H1 (cell line): ENCODE results near the gene MTCH1. TPM values are rescaled to one million over a fixed set of nuclear protein-coding genes. Genes with fewer than 3 reads are reported as not detected.

Experiments used
- CTCF ChIA-PET: fragments of 300-600 bp; sonication (Branson Sonifier 250); formaldehyde crosslinking; loops from one replicate; lab custom pipeline; 2021; ENCODE audit not compliant: partially characterized antibody; lab: Charles Lee
- POLR2A ChIA-PET: fragments of 300-600 bp; sonication (Branson Sonifier 250); formaldehyde crosslinking; loops from one replicate; lab custom pipeline; 2021; ENCODE audit warnings: inconsistent platforms; ENCODE audit not compliant: partially characterized antibody; lab: Charles Lee
- DNase-seq, 2 experiments: peaks; one replicate each; pipeline versions ENCODE4 v3.0.0 to v3.0.0-alpha.2; 2010 to 2022; ENCODE audit warnings: low spot score in 2 of 2, low read depth in 1 of 2, mixed read lengths in 1 of 2
- FAIRE-seq: peaks from 2 replicates; lab custom pipeline; 2011; peaks lifted over from hg19 to GRCh38; lab: Jason Lieb, UNC
- H2AFZ ChIP-seq: 2 replicates; pipeline ENCODE4 v1.8.1; 2012; ENCODE audit warnings: low read length, inconsistent platforms
- H2AK5ac ChIP-seq: 2 replicates; pipeline ENCODE4 v1.6.1; 2013; ENCODE audit warnings: low read depth, low read length
- H2BK120ac ChIP-seq: replicated peaks from 2 replicates; pipeline ENCODE3; 2013; ENCODE audit warnings: low read depth, low read length, inconsistent platforms
- H2BK12ac ChIP-seq: 2 replicates; pipeline ENCODE4 v1.6.1; 2013; ENCODE audit warnings: low read depth, low read length
- H2BK15ac ChIP-seq: 2 replicates; pipeline ENCODE4 v1.6.1; 2013; ENCODE audit warnings: low read length
- H2BK20ac ChIP-seq: 2 replicates; pipeline ENCODE4 v1.6.1; 2013; ENCODE audit warnings: low read length
- H2BK5ac ChIP-seq: 2 replicates; pipeline ENCODE4 v1.6.1; 2013; ENCODE audit warnings: low read depth, low read length
- H3K14ac ChIP-seq: 2 replicates; pipeline ENCODE4 v1.6.1; 2013; ENCODE audit warnings: inconsistent platforms; ENCODE audit not compliant: insufficient read length
- H3K18ac ChIP-seq: 2 replicates; pipeline ENCODE4 v1.6.1; 2013; ENCODE audit warnings: low read length; ENCODE audit errors: extremely low read depth
- H3K23ac ChIP-seq: 2 replicates; pipeline ENCODE4 v1.6.1; 2013; ENCODE audit warnings: inconsistent platforms; ENCODE audit not compliant: insufficient read length
- H3K23me2 ChIP-seq: 2 replicates; pipeline ENCODE4 v1.6.1; 2013; ENCODE audit warnings: low read depth, low read length
- H3K27ac ChIP-seq: 2 replicates; pipeline ENCODE4 v1.6.1; 2011; ENCODE audit warnings: low read depth, low read length, inconsistent platforms
- H3K27me3 ChIP-seq, 4 experiments: replicated peaks in 1 of 4; 1 replicate in 1 of 4; 2 replicates in 3 of 4; pipeline versions ENCODE4 v1.6.1 to v1.8.1; 2011 to 2013; ENCODE audit warnings: low read length in 3 of 4, mild to moderate bottlenecking in 3 of 4, inconsistent platforms in 2 of 4, mixed read lengths in 2 of 4, moderate library complexity in 1 of 4; ENCODE audit not compliant: control insufficient read depth in 3 of 4, insufficient read depth in 3 of 4; ENCODE audit errors: extremely low read depth in 1 of 4
- H3K36me3 ChIP-seq, 4 experiments: 2 replicates each; pipeline versions ENCODE4 v1.6.1 to v1.8.1; 2011 to 2013; ENCODE audit warnings: mild to moderate bottlenecking in 4 of 4, low read length in 3 of 4, moderate library complexity in 2 of 4, control low read depth in 1 of 4, inconsistent platforms in 1 of 4; ENCODE audit not compliant: insufficient read depth in 4 of 4, control insufficient read depth in 2 of 4
- H3K4ac ChIP-seq: replicated peaks from 2 replicates; pipeline ENCODE3; 2013; ENCODE audit warnings: low read length, low read depth, mixed read lengths, inconsistent platforms; ENCODE audit not compliant: insufficient read length
- H3K4me1 ChIP-seq, 4 experiments: replicated peaks in 1 of 4; 1 replicate in 1 of 4; 2 replicates in 3 of 4; pipeline versions ENCODE4 v1.6.1 to v1.8.1; 2011 to 2013; ENCODE audit warnings: low read length in 3 of 4, inconsistent platforms in 2 of 4, mixed read lengths in 1 of 4; ENCODE audit not compliant: insufficient read depth in 4 of 4, control insufficient read depth in 3 of 4
- H3K4me2 ChIP-seq, 2 experiments: 2 replicates each; pipeline versions ENCODE4 v1.6.1 to v1.8.1; 2011 to 2013; ENCODE audit warnings: low read depth in 2 of 2, low read length in 2 of 2, control low read depth in 1 of 2, inconsistent platforms in 1 of 2, mild to moderate bottlenecking in 1 of 2; ENCODE audit not compliant: insufficient read depth in 1 of 2
- H3K4me3 ChIP-seq, 4 experiments: fragments of 200-600, 300-600 bp in 1 of 4; sonication (generic), shearing (Covaris generic), sonication (Bioruptor Twin) in 1 of 4; 2 replicates each; pipeline versions ENCODE4 v1.5.1 to v1.8.1; 2011 to 2016; ENCODE audit warnings: low read length in 4 of 4, low read depth in 3 of 4, control low read depth in 2 of 4, inconsistent platforms in 2 of 4, mild to moderate bottlenecking in 2 of 4, mixed read lengths in 1 of 4, moderate library complexity in 1 of 4; ENCODE audit not compliant: insufficient read depth in 2 of 4; ENCODE audit errors: extremely low read depth in 1 of 4
- H3K56ac ChIP-seq: replicated peaks from 2 replicates; pipeline ENCODE3; 2013; ENCODE audit warnings: low read depth, mild to moderate bottlenecking, mixed read lengths, low read length, inconsistent platforms; ENCODE audit not compliant: insufficient read length
- H3K79me1 ChIP-seq: 2 replicates; pipeline ENCODE4 v1.6.1; 2013; ENCODE audit warnings: low read depth, low read length, control low read depth
- H3K79me2 ChIP-seq, 2 experiments: 2 replicates each; pipeline versions ENCODE4 v1.6.1 to v1.8.1; 2012 to 2013; ENCODE audit warnings: low read length in 2 of 2, mild to moderate bottlenecking in 2 of 2, inconsistent platforms in 1 of 2; ENCODE audit not compliant: insufficient read depth in 2 of 2, control insufficient read depth in 1 of 2
- H3K9ac ChIP-seq, 4 experiments: replicated peaks in 1 of 4; 1 replicate in 1 of 4; 2 replicates in 3 of 4; pipeline versions ENCODE4 v1.6.1 to v1.8.1; 2011 to 2013; ENCODE audit warnings: low read depth in 3 of 4, low read length in 3 of 4, control low read depth in 2 of 4, mild to moderate bottlenecking in 2 of 4, moderate library complexity in 2 of 4, inconsistent platforms in 1 of 4; ENCODE audit errors: extremely low read depth in 1 of 4
- H3K9me3 ChIP-seq, 2 experiments: 2 replicates each; pipeline versions ENCODE4 v1.6.1 to v1.8.1; 2012 to 2013; ENCODE audit warnings: mild to moderate bottlenecking in 2 of 2, moderate library complexity in 2 of 2, control low read depth in 1 of 2, inconsistent platforms in 1 of 2, low read depth in 1 of 2, low read length in 1 of 2, mixed read lengths in 1 of 2; ENCODE audit not compliant: insufficient read depth in 2 of 2
- H4K20me1 ChIP-seq, 2 experiments: replicated peaks in 1 of 2; 2 replicates each; pipeline versions ENCODE3 to v1.8.1; 2011 to 2013; ENCODE audit warnings: inconsistent platforms in 2 of 2, low read length in 2 of 2, mild to moderate bottlenecking in 1 of 2; ENCODE audit not compliant: insufficient read depth in 2 of 2, control insufficient read depth in 1 of 2
- H4K5ac ChIP-seq: 2 replicates; pipeline ENCODE4 v1.6.1; 2013; ENCODE audit warnings: low read length, low read depth, mixed read lengths, inconsistent platforms; ENCODE audit not compliant: insufficient read length
- H4K8ac ChIP-seq: 2 replicates; pipeline ENCODE4 v1.8.0; 2013; ENCODE audit warnings: mild to moderate bottlenecking, moderate library complexity, low read length, inconsistent platforms; ENCODE audit not compliant: insufficient read depth; ENCODE audit errors: extremely low read depth
- H4K91ac ChIP-seq: replicated peaks from 2 replicates; pipeline ENCODE3; 2013; ENCODE audit warnings: low read length, mixed read lengths, inconsistent platforms; ENCODE audit not compliant: insufficient read length
- ASH2L ChIP-seq: fragments of 200-600, 300-600 bp; sonication (generic); IDR thresholded peaks from one replicate; pipeline ENCODE4 v1.7.1; 2017; ENCODE audit warnings: low read length
- CEBPB ChIP-seq: IDR thresholded peaks from 2 replicates; pipeline ENCODE4 v1.6.1; 2012; ENCODE audit warnings: low read depth, low read length
- CREB1 ChIP-seq: IDR thresholded peaks from 2 replicates; pipeline ENCODE4 v1.6.1; 2012; ENCODE audit warnings: inconsistent platforms
- FOSL1 ChIP-seq: IDR thresholded peaks from 2 replicates; pipeline ENCODE4 v1.6.1; 2011; ENCODE audit warnings: mild to moderate bottlenecking, low read depth, low read length, moderate library complexity; ENCODE audit not compliant: insufficient read depth
- HDAC6 ChIP-seq: IDR thresholded peaks from one replicate; pipeline ENCODE4 v1.7.1; 2012; ENCODE audit warnings: low read depth, mild to moderate bottlenecking, inconsistent platforms, low read length, moderate library complexity
- MAFK ChIP-seq: IDR thresholded peaks from 2 replicates; pipeline ENCODE4 v1.6.1; 2012; ENCODE audit warnings: low read depth, mild to moderate bottlenecking, improper control_type of control experiment, low read length
- MAX ChIP-seq: IDR thresholded peaks from 2 replicates; pipeline ENCODE4 v1.6.1; 2012; ENCODE audit warnings: inconsistent platforms
- NRF1 ChIP-seq: IDR thresholded peaks from 2 replicates; pipeline ENCODE4 v1.6.1; 2011; ENCODE audit warnings: mild to moderate bottlenecking, low read depth, low read length, improper control_type of control experiment
- POLR2A ChIP-seq, 2 experiments: IDR thresholded peaks; 1 replicate in 1 of 2; 2 replicates in 1 of 2; pipeline ENCODE4 v1.6.1; 2011; ENCODE audit warnings: low read depth in 2 of 2, low read length in 2 of 2, mild to moderate bottlenecking in 2 of 2; ENCODE audit errors: control extremely low read depth in 1 of 2
- RFX5 ChIP-seq: IDR thresholded peaks from 2 replicates; pipeline ENCODE4 v1.6.1; 2011; ENCODE audit warnings: low read depth, low read length, improper control_type of control experiment, borderline replicate concordance
- TAF7 ChIP-seq: optimal IDR thresholded peaks from 2 replicates; pipeline ENCODE3; 2011; ENCODE audit warnings: low read depth, mild to moderate bottlenecking, inconsistent platforms, low read length, moderate library complexity, borderline replicate concordance
- TBP ChIP-seq: IDR thresholded peaks from 2 replicates; pipeline ENCODE4 v1.6.1; 2011; ENCODE audit warnings: low read depth, low read length, improper control_type of control experiment
- TCF12 ChIP-seq: IDR thresholded peaks from 2 replicates; pipeline ENCODE4 v1.6.1; 2011; ENCODE audit warnings: low read depth, mild to moderate bottlenecking, low read length
- ZNF274 ChIP-seq: IDR thresholded peaks from 2 replicates; pipeline ENCODE4 v1.7.0; 2012; ENCODE audit warnings: low read length, borderline replicate concordance; ENCODE audit errors: extremely low read depth
- WGBS, 2 experiments: shearing (Covaris generic) in 1 of 2; methylation state at CpG; one replicate each; pipeline versions ENCODE4 v1.1.6 to v1.1.7; 2013 to 2015; ENCODE audit warnings: low lambda C conversion rate in 2 of 2, mixed read lengths in 2 of 2, inconsistent platforms in 1 of 2, low coverage in 1 of 2, missing lambda C conversion rate in 1 of 2; ENCODE audit not compliant: insufficient replicate concordance in 2 of 2, insufficient coverage in 1 of 2, insufficient read length in 1 of 2; ENCODE audit errors: extremely low coverage in 1 of 2, missing lambda C conversion rate in 1 of 2; 5-methylcytosine and 5-hydroxymethylcytosine counted together
- polyA plus RNA-seq, 7 experiments: library from polyadenylated mRNA; depleted of rRNA in 3 of 7; stranded (reverse) in 5 of 7; unstranded in 2 of 7; fragments of >200 nt in 5 of 7; fragments of 200-250 nt in 2 of 7; gene quantifications; 1 replicate in 5 of 7; 2 replicates in 1 of 7; 4 replicates in 1 of 7; pipeline versions ENCODE4 v1.2.1 to v1.2.3, GENCODE V29; 2011 to 2013; ENCODE audit warnings: missing spikeins in 2 of 7, mixed read lengths in 2 of 7
- total RNA-seq: library from RNA; stranded (reverse); fragmentation: NEBNext Ultra II Directional; extraction: Animal tissue kit (Norgen Biotek cat#: 25700); gene quantifications from 2 replicates; pipeline ENCODE4 v1.2.1, GENCODE V29; 2021

The MTCH1 gene
- total and polyA plus RNA-seq, 2 of the 8 experiments (the other 6 are each of a cell fraction or from before 2014, with no cell fraction given), result 169 to 214 TPM

- Histone ChIP-seq H2BK5ac (peak overlapping the region; percentile 40; the same call in 1 of the 2 replicates), H3K23ac (no peak overlapping the region), H2AK5ac (no peak overlapping the region), H2AFZ (no peak overlapping the region), H3K4me1 (peaks cover 0 to under 1% (median 0%) of the 10 kb centered on the region in 4 experiments; a peak in 3 of 7 replicates), H3K4me2 (no peak overlapping the region), H3K14ac (no peak overlapping the region), H2BK120ac (no peak overlapping the region), H4K8ac (no peak overlapping the region), H3K56ac (no peak overlapping the region), H3K9me3 (no peaks in the 10 kb centered on the region), H3K27me3 (no peaks in the 10 kb centered on the region), H3K36me3 (no peaks in the 10 kb centered on the region), H3K79me1 (no peaks in the 10 kb centered on the region), H4K5ac (no peak overlapping the region), H2BK12ac (no peak overlapping the region), H4K20me1 (no peaks in the 10 kb centered on the region), H3K79me2 (no peaks in the 10 kb centered on the region), H2BK20ac (no peak overlapping the region), H3K9ac (no peak overlapping the region), H3K23me2 (no peaks in the 10 kb centered on the region), H3K4ac (no peak overlapping the region), H3K27ac (no peak overlapping the region), H3K4me3 (no peak overlapping the region), H2BK15ac (no peak overlapping the region), H3K18ac (no peak overlapping the region), H4K91ac (peak overlapping the region; percentile 55)
- TF ChIP-seq HDAC6, result no peak
- no peak for TF ChIP-seq TAF7
- no peak for TF ChIP-seq CREB1
- no peak for TF ChIP-seq NRF1
- TF ChIP-seq POLR2A (IDR thresholded peaks at IDR 0.05; ENCODE audit: control extremely low read depth in 1 of 2, low read depth in 2 of 2, low read length in 2 of 2), result no peak
- no peak for TF ChIP-seq TBP
- TF ChIP-seq ZNF274, result no peak
- TF ChIP-seq TCF12, result no peak
- no peak for TF ChIP-seq FOSL1
- no peak for TF ChIP-seq RFX5
- no peak for TF ChIP-seq ASH2L
- TF ChIP-seq MAX, result no peak
- TF ChIP-seq CEBPB, result no peak
- no peak for TF ChIP-seq MAFK
- ChIA-PET POLR2A (interaction anchor here (1.1 to 1.7 kb wide), 2 partner anchors 11 to 24 kb away, joined by 3 to 5 read pairs; no protein-coding TSS in a partner anchor), CTCF (interaction anchor here (0.9 to 5.4 kb wide), 6 partner anchors 21 to 216 kb away, joined by 3 to 41 read pairs (median 6); no protein-coding TSS in a partner anchor)
- no peak for FAIRE-seq
- DNase-seq, result no peak
- 79% methylated on average over 6 of the region's 6 CpGs; no CpG with 5 or more reads in 1 of the 2 experiments for WGBS, 2 experiments
Measured at GRCh38 chr6:36955136-36955535, 30.9 kb downstream of the MTCH1 start.
